OCI-LY1 (cell line): ENCODE data around the gene CCDC88B.

Experiments used
- H2AFZ ChIP-seq: fragments of 200-600 bp; sonication (generic), shearing (Covaris generic); 2 replicates; pipeline ENCODE4 v1.6.0; 2014; ENCODE audit warnings: antibody characterized with exemption, mild to moderate bottlenecking, low read length
- H3F3A ChIP-seq: fragments of 200-600 bp; sonication (generic), shearing (Covaris generic); 2 replicates; pipeline ENCODE4 v1.6.0; 2014; ENCODE audit warnings: mild to moderate bottlenecking, antibody characterized with exemption, low read length, moderate library complexity; ENCODE audit not compliant: insufficient read depth
- H3K27ac ChIP-seq: fragments of 200-600 bp; sonication (generic); 2 replicates; pipeline ENCODE4 v1.5.1; 2014; ENCODE audit warnings: low read length, mixed run types, mild to moderate bottlenecking, low read depth; ENCODE audit not compliant: poor library complexity, severe bottlenecking
- H3K27me3 ChIP-seq: fragments of 200-600 bp; sonication (generic); 2 replicates; pipeline ENCODE4 v1.6.0; 2014; ENCODE audit warnings: antibody characterized with exemption, mild to moderate bottlenecking, low read length, moderate library complexity; ENCODE audit not compliant: insufficient read depth
- H3K36me3 ChIP-seq: fragments of 200-600 bp; sonication (generic); 2 replicates; pipeline ENCODE4 v1.6.1; 2014; ENCODE audit warnings: mild to moderate bottlenecking, antibody characterized with exemption, low read length, moderate library complexity, mixed read lengths; ENCODE audit not compliant: insufficient read depth
- H3K4me1 ChIP-seq: fragments of 200-600 bp; sonication (generic); 2 replicates; pipeline ENCODE4 v1.5.1; 2014; ENCODE audit warnings: mild to moderate bottlenecking, low read length, moderate library complexity; ENCODE audit not compliant: insufficient read depth, severe bottlenecking
- H3K4me2 ChIP-seq: fragments of 200-600 bp; sonication (generic), shearing (Covaris generic); 2 replicates; pipeline ENCODE4 v1.6.1; 2014; ENCODE audit warnings: low read length
- H3K4me3 ChIP-seq: fragments of 200-600 bp; sonication (generic); 2 replicates; pipeline ENCODE4 v1.5.1; 2014; ENCODE audit warnings: low read length, low read depth, mild to moderate bottlenecking, mixed read lengths; ENCODE audit not compliant: poor library complexity, severe bottlenecking
- H3K79me2 ChIP-seq: fragments of 200-600 bp; shearing (Covaris generic); 2 replicates; pipeline ENCODE4 v1.6.1; 2016; ENCODE audit warnings: mixed run types, low read length, mixed read lengths; ENCODE audit not compliant: insufficient read depth
- H3K9ac ChIP-seq: fragments of 200-600 bp; sonication (generic), shearing (Covaris generic); 2 replicates; pipeline ENCODE4 v1.6.1; 2014; ENCODE audit warnings: mild to moderate bottlenecking, low read length, mixed read lengths
- H3K9me2 ChIP-seq: fragments of 200-600 bp; sonication (generic), shearing (Covaris generic); 2 replicates; pipeline ENCODE4 v1.6.1; 2014; ENCODE audit warnings: low read depth, mild to moderate bottlenecking, low read length, mixed read lengths
- H3K9me3 ChIP-seq: fragments of 200-600 bp; shearing (Covaris generic); 2 replicates; pipeline ENCODE4 v1.6.1; 2014; ENCODE audit warnings: low read length, mixed read lengths
- H4K20me1 ChIP-seq: fragments of 200-600 bp; sonication (generic), shearing (Covaris generic); 2 replicates; pipeline ENCODE4 v1.6.0; 2016; ENCODE audit warnings: mild to moderate bottlenecking, low read length; ENCODE audit not compliant: insufficient read depth
- EZH2 ChIP-seq: fragments of 200-600 bp; sonication (generic), shearing (Covaris generic); IDR thresholded peaks from 2 replicates; pipeline ENCODE4 v1.8.0; 2017; ENCODE audit warnings: borderline replicate concordance, mixed run types, mild to moderate bottlenecking, antibody characterized with exemption, low read length, moderate library complexity, mixed read lengths
- TF ChIP-seq, protein P1 (sequence below): fragments of 200-600 bp; sonication (generic), shearing (Covaris generic); IDR thresholded peaks from 2 replicates; pipeline ENCODE4 v1.5.1; 2017; ENCODE audit warnings: mild to moderate bottlenecking, antibody characterized with exemption, low read length, moderate library complexity, mixed read lengths

Gene CCDC88B

DNA sequence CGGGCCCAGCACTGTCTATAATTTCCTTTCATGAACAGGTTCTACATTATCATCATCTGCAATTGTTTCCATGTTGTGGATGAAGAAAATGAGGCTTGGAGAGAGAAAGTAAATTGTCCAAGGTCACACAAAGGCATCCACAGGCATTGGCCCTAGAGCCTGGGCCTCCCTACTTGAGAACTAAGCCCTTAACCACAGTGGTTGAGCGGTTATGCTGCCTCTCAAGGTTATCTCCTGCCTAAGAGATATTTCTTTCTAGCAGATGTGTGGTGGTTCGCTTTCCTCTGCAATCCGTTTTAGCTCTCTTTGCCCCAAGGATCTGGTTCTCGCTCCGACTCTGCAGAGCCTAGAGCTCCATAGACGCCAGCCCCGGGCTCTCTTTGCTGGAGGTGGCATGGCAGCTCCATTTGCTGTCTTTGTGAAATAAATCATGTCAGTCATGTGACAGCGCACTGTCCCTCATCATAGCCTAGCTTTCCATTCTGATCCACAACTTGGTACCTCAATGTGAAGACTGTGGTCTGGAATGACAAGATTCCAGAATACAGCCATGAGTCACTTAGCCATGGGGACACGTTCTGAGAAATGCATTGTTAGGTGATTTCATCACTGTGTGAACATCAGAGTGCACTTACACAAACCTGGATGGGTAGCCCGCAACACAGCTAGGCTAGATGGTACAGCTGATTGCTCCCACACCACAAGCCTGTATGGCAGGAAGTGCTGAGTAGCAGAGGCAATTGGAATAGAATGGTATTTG lies 46.1 kb downstream of the CCDC88B start:
- Histone ChIP-seq H3K4me2 (no peak overlapping the region), H3K4me3 (no peak overlapping the region), H3K4me1 (no peaks in the 10 kb centered on the region), H3K79me2 (no peaks in the 10 kb centered on the region), H3F3A (no peaks in the 10 kb centered on the region), H3K9me3 (no peaks in the 10 kb centered on the region), H3K36me3 (no peaks in the 10 kb centered on the region), H3K27me3 (peaks cover 9% of the 10 kb centered on the region; the same call in 1 of the 2 replicates), H2AFZ (no peak overlapping the region), H4K20me1 (no peaks in the 10 kb centered on the region), H3K27ac (no peak overlapping the region), H3K9ac (no peak overlapping the region), H3K9me2 (no peaks in the 10 kb centered on the region)
- TF ChIP-seq EZH2, result no peak

DNA sequence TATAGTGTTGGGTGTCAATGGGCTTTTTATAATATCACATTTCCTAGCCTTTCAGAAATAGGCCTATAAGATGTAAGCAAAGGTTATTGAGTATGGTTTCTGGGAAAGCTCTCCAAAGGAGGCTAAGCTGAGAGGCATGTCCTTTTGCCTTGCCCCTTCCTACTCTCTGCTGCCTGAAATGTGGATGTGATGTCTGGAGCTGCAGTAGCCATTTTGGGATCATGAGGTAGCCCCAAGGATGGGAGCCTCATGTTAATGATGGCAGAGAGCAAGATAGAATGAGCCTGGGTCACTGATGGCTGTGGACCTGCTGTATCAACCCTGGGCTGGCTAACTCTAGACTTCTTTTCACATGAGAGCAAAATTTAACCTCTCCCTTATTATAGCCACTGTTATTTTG lies 47.9 kb downstream of the CCDC88B start:
- H3K9ac ChIP-seq, result no peak overlapping the region
- no peak overlapping the region for H3K4me2 ChIP-seq
- no peaks in the 10 kb centered on the region for H4K20me1 ChIP-seq
- peaks cover 5% of the 10 kb centered on the region; the same call in 1 of the 2 replicates for H3K27me3 ChIP-seq
- no peaks in the 10 kb centered on the region for H3K9me3 ChIP-seq
- no peak overlapping the region for H2AFZ ChIP-seq
- no peak overlapping the region for H3K27ac ChIP-seq
- no peak for TF ChIP-seq EZH2
- TF ChIP-seq, protein P1, sequence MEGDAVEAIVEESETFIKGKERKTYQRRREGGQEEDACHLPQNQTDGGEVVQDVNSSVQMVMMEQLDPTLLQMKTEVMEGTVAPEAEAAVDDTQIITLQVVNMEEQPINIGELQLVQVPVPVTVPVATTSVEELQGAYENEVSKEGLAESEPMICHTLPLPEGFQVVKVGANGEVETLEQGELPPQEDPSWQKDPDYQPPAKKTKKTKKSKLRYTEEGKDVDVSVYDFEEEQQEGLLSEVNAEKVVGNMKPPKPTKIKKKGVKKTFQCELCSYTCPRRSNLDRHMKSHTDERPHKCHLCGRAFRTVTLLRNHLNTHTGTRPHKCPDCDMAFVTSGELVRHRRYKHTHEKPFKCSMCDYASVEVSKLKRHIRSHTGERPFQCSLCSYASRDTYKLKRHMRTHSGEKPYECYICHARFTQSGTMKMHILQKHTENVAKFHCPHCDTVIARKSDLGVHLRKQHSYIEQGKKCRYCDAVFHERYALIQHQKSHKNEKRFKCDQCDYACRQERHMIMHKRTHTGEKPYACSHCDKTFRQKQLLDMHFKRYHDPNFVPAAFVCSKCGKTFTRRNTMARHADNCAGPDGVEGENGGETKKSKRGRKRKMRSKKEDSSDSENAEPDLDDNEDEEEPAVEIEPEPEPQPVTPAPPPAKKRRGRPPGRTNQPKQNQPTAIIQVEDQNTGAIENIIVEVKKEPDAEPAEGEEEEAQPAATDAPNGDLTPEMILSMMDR, result no peak
- no peak overlapping the region for H3K4me3 ChIP-seq
- no peaks in the 10 kb centered on the region for H3F3A ChIP-seq
- no peaks in the 10 kb centered on the region for H3K79me2 ChIP-seq
- no peaks in the 10 kb centered on the region for H3K4me1 ChIP-seq
- no peaks in the 10 kb centered on the region for H3K36me3 ChIP-seq
- H3K9me2 ChIP-seq, result no peaks in the 10 kb centered on the region

DNA sequence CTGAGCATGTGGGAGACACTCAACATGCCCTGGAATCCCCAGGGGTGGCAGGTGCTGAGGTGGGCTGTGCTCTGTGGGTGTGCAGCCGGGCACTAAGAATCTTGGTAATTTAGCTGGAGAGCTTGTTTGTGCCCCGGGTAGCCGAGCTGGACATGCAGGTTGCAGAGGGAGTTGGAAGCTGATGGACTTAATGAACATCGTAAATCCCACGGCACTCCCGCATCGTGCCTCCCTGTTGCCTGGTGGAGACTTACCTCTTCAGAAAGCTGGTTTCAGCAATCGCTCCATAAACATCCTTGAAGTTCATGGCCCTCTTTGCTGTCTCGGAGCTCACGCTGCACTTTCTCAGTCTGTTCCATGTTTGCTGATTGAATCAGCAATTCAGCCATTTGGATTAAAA lies 48.9 kb downstream of the CCDC88B start:
- Histone ChIP-seq H3K9me2 (no peaks in the 10 kb centered on the region), H3K9me3 (no peaks in the 10 kb centered on the region), H2AFZ (no peak overlapping the region), H3K36me3 (no peaks in the 10 kb centered on the region), H3K4me3 (no peak overlapping the region), H3K27ac (no peak overlapping the region), H3K4me1 (no peaks in the 10 kb centered on the region), H4K20me1 (no peaks in the 10 kb centered on the region), H3K4me2 (no peak overlapping the region), H3F3A (no peaks in the 10 kb centered on the region), H3K9ac (no peak overlapping the region), H3K27me3 (peaks cover 5% of the 10 kb centered on the region; the same call in 1 of the 2 replicates), H3K79me2 (no peaks in the 10 kb centered on the region)
- TF ChIP-seq, protein P1, result no peak
- TF ChIP-seq EZH2, result no peak

DNA sequence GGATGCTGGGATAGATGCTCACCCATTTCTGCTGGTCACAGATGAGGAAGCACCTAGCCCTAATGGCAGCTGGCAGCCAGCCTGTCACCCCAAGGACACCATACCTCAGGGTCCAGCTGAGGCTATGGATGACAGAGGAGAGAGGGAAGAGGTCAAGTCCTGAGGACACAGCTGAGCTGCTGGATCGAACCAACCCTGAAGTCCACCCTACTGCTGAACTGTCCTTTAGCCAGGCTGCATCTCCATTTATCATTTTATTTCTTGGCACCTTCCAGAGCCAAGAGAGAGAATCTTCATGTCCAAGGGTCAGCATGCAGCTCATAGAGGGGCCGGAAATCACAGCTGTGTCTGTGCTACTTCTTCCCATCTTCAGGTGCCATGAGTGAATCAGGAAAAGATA lies 49.8 kb downstream of the CCDC88B start:
- no peaks in the 10 kb centered on the region for H4K20me1 ChIP-seq
- no peak overlapping the region for H3K4me3 ChIP-seq
- H3K27me3 ChIP-seq, result peaks cover 5% of the 10 kb centered on the region; the same call in 1 of the 2 replicates
- no peaks in the 10 kb centered on the region for H3K79me2 ChIP-seq
- no peaks in the 10 kb centered on the region for H3K9me2 ChIP-seq
- no peaks in the 10 kb centered on the region for H3K36me3 ChIP-seq
- H2AFZ ChIP-seq, result no peak overlapping the region
- H3K9ac ChIP-seq, result no peak overlapping the region
- no peak overlapping the region for H3K27ac ChIP-seq
- no peaks in the 10 kb centered on the region for H3K9me3 ChIP-seq
- TF ChIP-seq, protein P1, result no peak
- no peak for TF ChIP-seq EZH2
- H3K4me1 ChIP-seq, result no peaks in the 10 kb centered on the region
- no peaks in the 10 kb centered on the region for H3F3A ChIP-seq
- no peak overlapping the region for H3K4me2 ChIP-seq
